NK-92 (cell line): ENCODE results near the gene FAM120B.
"Not testable (repeated sequence)": the region's sequence is repeated elsewhere in the genome, so short reads cannot be mapped to it uniquely, and the experiment has no call there.

Experiments
- DNase-seq: peaks from one replicate; lab custom pipeline; 2025; ENCODE audit not compliant: unreplicated experiment; lab: John Stamatoyannopoulos, UW

The FAM120B gene

GRCh38 chr6:170306324-170307079 is at the start of gene FAM120B:
FAM120B (plus strand) TSS chr6:170306758; CDS start chr6:170317391, 10,633 bp downstream.
- peak; percentile 83 for DNase-seq

GRCh38 chr6:170257376-170257775 is 49.2 kb upstream of the FAM120B start:
- no peak for DNase-seq

- no peak for DNase-seq
These were observed 48.2 kb upstream of the FAM120B start for GRCh38 chr6:170258407-170258806.

GRCh38 chr6:170259278-170259677 is 47.3 kb upstream of the FAM120B start:
- no peak for DNase-seq

- no peak for DNase-seq
These were observed 45.9 kb upstream of the FAM120B start for GRCh38 chr6:170260686-170261085.

GRCh38 chr6:170261643-170262488 is 44.7 kb upstream of the FAM120B start:
- no peak for DNase-seq

- DNase-seq: no peak
These were observed 44.0 kb upstream of the FAM120B start for GRCh38 chr6:170262489-170263088.

GRCh38 chr6:170263410-170263809 is 43.1 kb upstream of the FAM120B start:
- DNase-seq: no peak

GRCh38 chr6:170264086-170264485 is 42.5 kb upstream of the FAM120B start:
- DNase-seq: no peak

- not testable (repeated sequence) for DNase-seq
These were observed 41.9 kb upstream of the FAM120B start for GRCh38 chr6:170264644-170265043.

GRCh38 chr6:170265655-170266054 is 40.9 kb upstream of the FAM120B start:
- DNase-seq: no peak

GRCh38 chr6:170266061-170266825 is 40.3 kb upstream of the FAM120B start:
- DNase-seq: no peak

GRCh38 chr6:170267688-170268087 is 38.9 kb upstream of the FAM120B start:
- no peak for DNase-seq

GRCh38 chr6:170268216-170269129 is 38.1 kb upstream of the FAM120B start:
- DNase-seq: no peak

GRCh38 chr6:170269151-170269845 is 37.3 kb upstream of the FAM120B start:
- no peak for DNase-seq

- DNase-seq: no peak
These were observed 36.6 kb upstream of the FAM120B start for GRCh38 chr6:170269846-170270541.

GRCh38 chr6:170270984-170271593 is 35.5 kb upstream of the FAM120B start:
- no peak for DNase-seq

GRCh38 chr6:170271771-170272314 is 34.7 kb upstream of the FAM120B start:
- DNase-seq: no peak
